ENCODE results near the gene TACR1.

The TACR1 gene

DNA sequence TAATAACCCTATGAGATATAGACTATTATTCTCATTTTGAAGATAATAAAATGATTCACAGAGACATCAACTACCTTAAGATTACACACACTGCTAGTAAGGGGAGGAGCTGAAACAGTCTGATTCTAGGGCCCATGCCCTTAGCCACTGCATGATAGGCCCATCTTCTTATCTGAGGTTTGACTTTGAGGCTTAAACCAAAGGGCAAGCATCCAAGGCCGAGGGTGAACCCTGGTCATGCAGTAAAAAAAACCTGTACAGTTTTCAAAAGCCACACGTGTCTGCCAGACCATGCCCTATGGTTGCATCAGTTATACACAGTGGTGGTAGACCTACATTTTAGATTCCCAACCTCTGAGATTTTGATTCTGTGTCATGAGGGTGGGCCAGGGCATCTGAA is 196.0 kb downstream of the TACR1 start:
- POLR2A ChIA-PET = no interaction called here
- CTCF ChIA-PET = interaction anchor here (0.8 to 1.6 kb wide), 9 partner anchors 9 to 605 kb away, joined by 3 to 6 read pairs (median 3); no protein-coding TSS in a partner anchor
- DNase-seq (ENCODE audit: extremely low spot score) = no peak
- TF ChIP-seq, protein P1, sequence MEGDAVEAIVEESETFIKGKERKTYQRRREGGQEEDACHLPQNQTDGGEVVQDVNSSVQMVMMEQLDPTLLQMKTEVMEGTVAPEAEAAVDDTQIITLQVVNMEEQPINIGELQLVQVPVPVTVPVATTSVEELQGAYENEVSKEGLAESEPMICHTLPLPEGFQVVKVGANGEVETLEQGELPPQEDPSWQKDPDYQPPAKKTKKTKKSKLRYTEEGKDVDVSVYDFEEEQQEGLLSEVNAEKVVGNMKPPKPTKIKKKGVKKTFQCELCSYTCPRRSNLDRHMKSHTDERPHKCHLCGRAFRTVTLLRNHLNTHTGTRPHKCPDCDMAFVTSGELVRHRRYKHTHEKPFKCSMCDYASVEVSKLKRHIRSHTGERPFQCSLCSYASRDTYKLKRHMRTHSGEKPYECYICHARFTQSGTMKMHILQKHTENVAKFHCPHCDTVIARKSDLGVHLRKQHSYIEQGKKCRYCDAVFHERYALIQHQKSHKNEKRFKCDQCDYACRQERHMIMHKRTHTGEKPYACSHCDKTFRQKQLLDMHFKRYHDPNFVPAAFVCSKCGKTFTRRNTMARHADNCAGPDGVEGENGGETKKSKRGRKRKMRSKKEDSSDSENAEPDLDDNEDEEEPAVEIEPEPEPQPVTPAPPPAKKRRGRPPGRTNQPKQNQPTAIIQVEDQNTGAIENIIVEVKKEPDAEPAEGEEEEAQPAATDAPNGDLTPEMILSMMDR (IDR thresholded peaks at IDR 0.05; ENCODE audit: control extremely low read depth, extremely low read depth, low read depth, missing control alignments) = no peak

DNA sequence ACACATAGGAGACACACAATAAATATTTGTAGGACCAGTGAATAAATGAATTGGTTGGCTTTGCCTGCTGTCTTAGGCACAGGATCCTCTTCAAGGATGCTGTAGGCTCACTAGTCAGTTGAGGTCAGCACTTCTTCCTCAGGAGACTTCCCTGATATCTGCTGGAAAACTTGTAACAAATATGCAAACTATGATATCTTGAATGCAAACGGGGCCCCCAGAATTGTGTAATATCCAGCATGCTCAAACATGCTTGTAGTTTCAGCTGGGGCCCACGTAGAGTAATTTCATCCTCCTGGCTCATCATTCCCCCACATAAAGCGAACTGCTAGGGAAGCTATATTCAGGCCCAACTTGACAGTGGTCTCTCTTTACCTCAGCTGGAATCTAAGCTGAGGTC is 197.3 kb downstream of the TACR1 start:
- DNase-seq (ENCODE audit: extremely low spot score) = no peak
- ChIA-PET CTCF (interaction anchor here (1.2 to 1.6 kb wide), 4 partner anchors 10 to 22 kb away, joined by 4 to 6 read pairs (median 4); no protein-coding TSS in a partner anchor), POLR2A (no interaction called here)
- TF ChIP-seq, protein P1 (IDR thresholded peaks at IDR 0.05; ENCODE audit: control extremely low read depth, extremely low read depth, low read depth, missing control alignments) = no peak

DNA sequence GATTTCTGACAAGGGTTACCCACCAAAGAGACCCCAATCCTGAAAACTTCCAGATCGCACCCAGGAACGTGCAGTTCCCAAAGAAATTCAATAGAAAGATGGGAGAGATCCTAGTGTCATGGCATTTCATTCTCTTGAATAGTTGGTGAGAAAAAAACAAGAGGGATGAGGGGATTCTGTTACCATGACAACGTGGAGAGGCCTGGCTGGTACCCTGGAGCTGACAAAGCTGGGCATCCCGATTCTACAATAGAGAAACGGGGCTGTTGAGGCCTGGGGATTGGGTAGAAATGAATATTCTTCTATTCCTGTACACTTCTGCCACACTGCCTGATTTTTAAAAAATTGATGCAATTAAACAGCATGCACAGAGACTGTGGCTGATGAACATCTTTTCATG is 199.9 kb downstream of the TACR1 start:
- no peak for DNase-seq (ENCODE audit: extremely low spot score)
- ChIA-PET POLR2A (interaction anchor here (0.7 kb wide), 1 partner anchor 12 kb away, joined by 4 read pairs; no protein-coding TSS in a partner anchor), CTCF (interaction anchor here (1.9 kb wide), 1 partner anchor 8 kb away, joined by 5 read pairs; no protein-coding TSS in a partner anchor)
- TF ChIP-seq, protein P1 (IDR thresholded peaks at IDR 0.05; ENCODE audit: control extremely low read depth, extremely low read depth, low read depth, missing control alignments) = no peak

All from GM10248 (cell line).